CD8-positive, alpha-beta memory T cell (primary cell): ENCODE results near the gene NT5C3B. TPM values are rescaled to one million over a fixed set of nuclear protein-coding genes. Genes with fewer than 3 reads are reported as not detected.
A peak's percentile ranks its signal among the peaks of the same experiment; 100 is the strongest.
"Not testable (repeated sequence)": the region's sequence is repeated elsewhere in the genome, so short reads cannot be mapped to it uniquely, and the experiment has no call there.

Experiments used
- CTCF ChIA-PET: fragments of 350-600 bp; sonication (Branson Sonifier 250); formaldehyde crosslinking; loops from one replicate; lab custom pipeline; 2021; ENCODE audit warnings: antibody characterized with exemption; lab: Charles Lee
- POLR2A ChIA-PET: fragments of 350-600 bp; sonication (Branson Sonifier 250); formaldehyde crosslinking; loops from one replicate; lab custom pipeline; 2021; ENCODE audit warnings: antibody characterized with exemption; lab: Charles Lee
- DNase-seq, 5 donors: peaks; one replicate each; pipeline versions ENCODE4 v3.0.0 to v3.0.0-alpha.2; 2020 to 2022; ENCODE audit warnings: mixed read lengths in 1 of 5
- H3K27ac ChIP-seq: one replicate; pipeline ENCODE4 v1.7.0; 2013; ENCODE audit warnings: low read depth, mild to moderate bottlenecking, low read length, moderate library complexity
- H3K27me3 ChIP-seq: 2 replicates; pipeline ENCODE4 v1.7.0; 2013; ENCODE audit warnings: low read length, mild to moderate bottlenecking; ENCODE audit not compliant: insufficient read depth, poor library complexity, severe bottlenecking
- H3K36me3 ChIP-seq: 2 replicates; pipeline ENCODE4 v1.7.0; 2013; ENCODE audit warnings: mild to moderate bottlenecking, low read length, moderate library complexity; ENCODE audit not compliant: insufficient read depth
- H3K4me1 ChIP-seq: 2 replicates; pipeline ENCODE4 v1.7.0; 2013; ENCODE audit warnings: mild to moderate bottlenecking, low read length, moderate library complexity; ENCODE audit not compliant: insufficient read depth
- H3K4me3 ChIP-seq: 2 replicates; pipeline ENCODE4 v1.7.0; 2013; ENCODE audit warnings: mild to moderate bottlenecking, low read length
- H3K9me3 ChIP-seq: 2 replicates; pipeline ENCODE4 v1.7.0; 2013; ENCODE audit warnings: mild to moderate bottlenecking, low read length
- H3K27ac Mint-ChIP-seq, 8 donors: one replicate each; pipeline ENCODE4 v1.8.0; 2020 to 2021; ENCODE audit warnings: mixed read lengths in 8 of 8, mild to moderate bottlenecking in 6 of 8, inconsistent platforms in 3 of 8, moderate library complexity in 3 of 8
- H3K27me3 Mint-ChIP-seq, 2 donors: one replicate each; pipeline ENCODE4 v1.8.0; 2020 to 2021; ENCODE audit warnings: mixed read lengths in 2 of 2, mild to moderate bottlenecking in 1 of 2, moderate library complexity in 1 of 2
- H3K36me3 Mint-ChIP-seq, 3 donors: one replicate each; pipeline ENCODE4 v1.8.0; 2020 to 2021; ENCODE audit warnings: mixed read lengths in 3 of 3, inconsistent platforms in 1 of 3, mild to moderate bottlenecking in 1 of 3
- H3K4me1 Mint-ChIP-seq, 3 donors: one replicate each; pipeline ENCODE4 v1.8.0; 2020 to 2021; ENCODE audit warnings: mixed read lengths in 3 of 3, inconsistent platforms in 1 of 3, mild to moderate bottlenecking in 1 of 3
- H3K4me3 Mint-ChIP-seq, 7 donors: one replicate each; pipeline ENCODE4 v1.8.0; 2020 to 2021; ENCODE audit warnings: mixed read lengths in 7 of 7, mild to moderate bottlenecking in 6 of 7, moderate library complexity in 4 of 7, inconsistent platforms in 2 of 7
- H3K9me3 Mint-ChIP-seq, 5 donors: one replicate each; pipeline ENCODE4 v1.8.0; 2020 to 2022; ENCODE audit warnings: mixed read lengths in 5 of 5, mild to moderate bottlenecking in 3 of 5, moderate library complexity in 2 of 5, inconsistent platforms in 1 of 5
- polyA plus RNA-seq: library from polyadenylated mRNA; unstranded; fragments of 300-500 nt; fragmentation: Illumina TruSeq; gene quantifications from one replicate; pipeline ENCODE4 v1.2.3, GENCODE V29; 2021
- total RNA-seq, 2 experiments: library from RNA; stranded (reverse); gene quantifications; one replicate each; pipeline ENCODE4 v1.2.3, GENCODE V29; 2021

The NT5C3B gene
- total and polyA plus RNA-seq, 3 experiments from 2014 or later: 45.0 to 50.2 (median 48.5) TPM

DNA sequence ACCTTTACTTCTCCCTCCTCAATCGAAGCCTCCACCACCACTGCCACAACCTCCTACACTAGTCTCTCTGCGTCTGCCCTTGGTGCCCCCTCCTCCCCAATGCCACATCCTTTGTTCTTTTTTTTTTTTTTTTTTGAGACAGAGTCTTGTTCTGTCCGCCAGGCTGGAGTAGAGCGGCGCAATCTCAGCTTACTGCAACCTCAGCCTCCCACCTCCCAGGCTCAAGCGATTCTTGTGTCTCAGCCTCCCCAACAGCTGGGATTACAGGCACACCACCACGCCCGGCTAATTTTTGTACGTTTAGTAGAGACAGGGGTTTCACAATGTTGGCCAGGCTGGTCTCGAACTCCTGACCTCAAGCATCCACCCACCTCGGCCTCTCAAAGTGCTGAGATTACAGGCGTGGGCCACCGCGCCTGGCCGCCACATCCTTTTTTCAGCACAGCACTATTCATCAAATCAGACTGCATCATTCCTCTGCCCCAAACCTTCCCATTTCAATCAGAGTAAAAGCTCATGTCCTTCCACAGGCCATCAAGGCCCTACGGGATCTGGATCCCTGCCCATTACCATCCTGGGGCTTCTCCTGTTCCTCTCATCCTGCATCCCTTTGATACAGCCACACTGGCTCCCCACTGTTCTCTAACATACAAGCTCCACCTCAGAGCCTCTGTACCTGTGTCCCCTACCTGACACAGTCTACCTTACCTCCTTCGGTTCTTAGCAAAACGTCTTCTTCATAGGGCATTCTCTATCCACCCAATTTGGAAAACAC is 27.2 kb upstream of the NT5C3B start:
- peak in 3 of 5 donors; percentile 3 to 32 (median 29) for DNase-seq
- Mint-ChIP-seq H3K4me1 (peaks cover 25 to 39% (median 35%) of the 10 kb centered on the region in 3 donors), H3K27me3 (no peaks in the 10 kb centered on the region), H3K4me3 (no peak overlapping the region), H3K9me3 (no peaks in the 10 kb centered on the region), H3K36me3 (peaks cover 0 to 15% (median 0%) of the 10 kb centered on the region in 3 donors), H3K27ac (no peak overlapping the region)
- no peak overlapping the region for H3K27ac ChIP-seq
- ChIA-PET CTCF (interaction anchor here (2.7 kb wide), 1 partner anchor 52 kb away, joined by 10 read pairs; the partner anchor contains the start of genes FKBP10 and P3H4), POLR2A (interaction anchor here (0.6 to 1.5 kb wide), 4 partner anchors 24 to 103 kb away, joined by 3 to 4 read pairs (median 4); partner anchors contain the start of genes CNP and P3H4)
- H3K9me3 ChIP-seq: no peaks in the 10 kb centered on the region
- peaks cover 4% of the 10 kb centered on the region for H3K36me3 ChIP-seq
- no peaks in the 10 kb centered on the region for H3K27me3 ChIP-seq
- H3K4me1 ChIP-seq: peaks cover 28% of the 10 kb centered on the region
- peak overlapping the region; percentile 94 for H3K4me3 ChIP-seq

DNA sequence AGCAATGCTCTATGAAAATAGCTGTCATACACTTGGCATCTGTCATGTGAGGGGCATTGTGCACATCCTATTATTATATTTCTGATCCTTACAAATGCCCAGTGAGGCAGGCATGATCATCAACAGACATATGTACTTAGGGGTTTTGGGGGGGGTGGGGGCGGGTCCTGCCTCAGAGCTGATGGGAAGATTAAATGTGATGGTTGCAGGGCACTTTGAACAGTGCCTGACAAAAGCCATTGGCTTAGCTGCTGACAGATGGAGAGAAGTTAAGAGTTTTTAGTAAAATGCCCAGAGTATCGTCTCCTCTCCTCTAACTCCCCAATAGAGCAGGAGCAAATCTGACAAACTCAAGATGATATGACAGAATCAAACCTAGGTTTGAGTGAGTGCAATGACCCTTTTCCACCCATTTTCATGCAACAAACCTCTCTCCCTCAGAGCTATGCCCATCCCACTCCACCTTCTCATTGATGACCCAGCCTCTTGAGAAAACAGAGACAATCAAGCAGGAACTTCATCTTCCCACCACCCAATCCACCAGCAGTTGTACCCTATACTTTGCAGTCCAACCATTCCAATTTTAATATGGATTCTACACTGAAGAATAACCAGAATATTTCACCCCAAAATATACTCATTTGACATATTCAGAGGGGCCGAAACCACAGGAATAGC is 24.4 kb upstream of the NT5C3B start:
- Mint-ChIP-seq H3K36me3 (peaks cover 0 to 6% (median 0%) of the 10 kb centered on the region in 3 donors), H3K9me3 (no peaks in the 10 kb centered on the region), H3K27me3 (no peaks in the 10 kb centered on the region), H3K4me1 (peaks cover 29 to 46% (median 35%) of the 10 kb centered on the region in 3 donors), H3K4me3 (peak overlapping the region in 4 of 7 donors; percentile 3 to 48 (median 32)), H3K27ac (peak overlapping the region in 4 of 8 donors; percentile 13 to 64 (median 48))
- POLR2A ChIA-PET: no interaction called here
- Histone ChIP-seq H3K4me3 (no peak overlapping the region), H3K27me3 (no peaks in the 10 kb centered on the region), H3K27ac (no peak overlapping the region), H3K4me1 (peaks cover 28% of the 10 kb centered on the region), H3K36me3 (no peaks in the 10 kb centered on the region), H3K9me3 (no peaks in the 10 kb centered on the region)
- CTCF ChIA-PET: no interaction called here
- no peak for DNase-seq

DNA sequence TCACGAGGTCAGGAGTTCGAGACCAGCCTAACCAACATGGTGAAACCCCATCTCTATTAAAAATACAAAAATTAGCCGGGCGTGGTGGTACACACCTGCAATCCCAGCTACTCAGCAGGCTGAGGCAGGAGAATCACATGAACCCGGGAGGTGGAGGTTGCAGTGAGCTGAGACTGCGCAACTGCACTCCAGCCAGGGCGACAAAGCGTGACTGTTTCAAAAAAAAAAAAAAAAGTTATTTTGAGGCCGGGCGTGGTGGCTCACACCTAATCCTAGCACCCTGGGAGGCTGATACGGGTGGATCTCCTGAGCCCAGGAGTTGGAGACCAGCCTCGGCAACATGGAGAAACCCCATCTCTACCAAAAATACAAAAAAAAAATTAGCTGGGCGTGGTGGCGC is 15.3 kb upstream of the NT5C3B start:
- POLR2A ChIA-PET, H3K27ac ChIP-seq, H3K27me3 ChIP-seq, H3K9me3 Mint-ChIP-seq, H3K4me3 Mint-ChIP-seq, H3K4me3 ChIP-seq, DNase-seq, CTCF ChIA-PET, H3K9me3 ChIP-seq, H3K27me3 Mint-ChIP-seq: not testable (repeated sequence)
- peaks cover 15% of the 10 kb centered on the region for H3K36me3 ChIP-seq
- H3K4me1 ChIP-seq: peaks cover 15% of the 10 kb centered on the region
- peaks cover 5 to 61% (median 7%) of the 10 kb centered on the region in 3 donors for H3K36me3 Mint-ChIP-seq
- H3K27ac Mint-ChIP-seq: peak overlapping the region in 1 of 8 donors; percentile 17
- peaks cover 30 to 56% (median 55%) of the 10 kb centered on the region in 3 donors for H3K4me1 Mint-ChIP-seq

DNA sequence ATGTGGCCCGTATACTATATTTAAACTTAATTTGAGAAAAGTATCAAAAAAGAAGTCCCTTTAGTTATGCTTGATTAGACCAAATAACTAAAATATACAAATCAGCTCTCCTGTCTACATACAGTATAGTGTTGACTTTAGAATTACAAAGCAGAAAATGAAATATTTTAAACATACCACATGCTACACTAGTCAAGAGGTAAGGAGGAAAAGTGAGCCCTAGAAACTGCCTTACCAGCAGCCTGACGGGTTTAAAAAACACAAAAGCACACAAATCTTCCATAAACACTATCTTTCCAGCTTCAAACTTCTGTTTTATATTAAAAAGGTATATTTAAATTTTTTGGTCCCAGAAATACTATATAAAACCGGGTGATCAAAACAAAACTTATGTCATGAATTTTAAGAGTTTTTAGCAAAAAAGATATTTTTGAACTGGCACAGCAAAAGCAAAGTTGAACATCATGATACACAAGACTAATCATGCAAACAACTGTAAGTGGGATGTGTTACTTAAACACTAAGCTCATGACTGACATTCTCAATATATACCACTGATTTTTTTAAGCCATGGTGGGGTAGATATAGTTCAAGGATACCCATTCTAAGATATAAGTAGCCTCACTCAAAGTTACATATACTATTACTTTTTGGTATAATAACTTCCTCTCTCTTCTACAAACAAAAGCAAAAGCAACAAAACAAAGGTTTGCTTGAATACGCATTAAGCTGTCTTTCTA is 13.4 kb upstream of the NT5C3B start:
- H3K4me1 ChIP-seq: peaks cover 15% of the 10 kb centered on the region
- H3K9me3 ChIP-seq: no peaks in the 10 kb centered on the region
- DNase-seq: no peak
- no peaks in the 10 kb centered on the region for H3K27me3 ChIP-seq
- peaks cover 25 to 47% (median 46%) of the 10 kb centered on the region in 3 donors for H3K4me1 Mint-ChIP-seq
- ChIA-PET CTCF (no interaction called here), POLR2A (no interaction called here)
- no peak overlapping the region for H3K4me3 Mint-ChIP-seq
- H3K9me3 Mint-ChIP-seq: no peaks in the 10 kb centered on the region
- H3K4me3 ChIP-seq: no peak overlapping the region
- H3K27me3 Mint-ChIP-seq: no peaks in the 10 kb centered on the region
- H3K36me3 ChIP-seq: peaks cover 9% of the 10 kb centered on the region
- no peak overlapping the region for H3K27ac Mint-ChIP-seq
- H3K36me3 Mint-ChIP-seq: peaks cover 0 to 53% (median 8%) of the 10 kb centered on the region in 3 donors
- no peak overlapping the region for H3K27ac ChIP-seq

DNA sequence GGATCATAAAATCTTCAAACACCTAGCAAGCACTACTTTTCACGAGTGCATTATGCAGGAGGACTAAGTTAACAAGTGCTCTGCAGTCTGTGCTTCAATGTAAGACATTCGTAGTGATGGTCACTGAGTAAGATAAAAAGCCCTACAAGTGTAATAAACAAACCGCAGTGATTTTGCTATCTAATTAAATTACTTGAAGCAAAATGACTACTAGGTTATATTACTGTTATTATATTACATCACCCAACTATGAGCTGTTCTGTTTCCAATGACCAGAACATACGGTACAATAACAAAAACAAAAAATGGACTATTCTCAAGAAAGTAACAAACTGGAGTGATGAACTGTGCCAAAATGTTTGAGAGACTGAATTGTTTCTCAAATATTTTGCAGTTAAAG is 12.8 kb upstream of the NT5C3B start:
- Histone ChIP-seq H3K36me3 (peaks cover 3% of the 10 kb centered on the region), H3K27me3 (no peaks in the 10 kb centered on the region), H3K27ac (no peak overlapping the region), H3K4me1 (peaks cover 15% of the 10 kb centered on the region), H3K9me3 (no peaks in the 10 kb centered on the region), H3K4me3 (no peak overlapping the region)
- CTCF ChIA-PET: no interaction called here
- POLR2A ChIA-PET: interaction anchor here (1.5 kb wide), 1 partner anchor 16 kb away, joined by 3 read pairs; the partner anchor contains the start of gene KLHL11
- DNase-seq: no peak
- Mint-ChIP-seq H3K27me3 (no peaks in the 10 kb centered on the region), H3K4me3 (no peak overlapping the region), H3K36me3 (peaks cover 0 to 47% (median 8%) of the 10 kb centered on the region in 3 donors), H3K27ac (no peak overlapping the region), H3K4me1 (peaks cover 25 to 41% (median 40%) of the 10 kb centered on the region in 3 donors), H3K9me3 (no peaks in the 10 kb centered on the region)

DNA sequence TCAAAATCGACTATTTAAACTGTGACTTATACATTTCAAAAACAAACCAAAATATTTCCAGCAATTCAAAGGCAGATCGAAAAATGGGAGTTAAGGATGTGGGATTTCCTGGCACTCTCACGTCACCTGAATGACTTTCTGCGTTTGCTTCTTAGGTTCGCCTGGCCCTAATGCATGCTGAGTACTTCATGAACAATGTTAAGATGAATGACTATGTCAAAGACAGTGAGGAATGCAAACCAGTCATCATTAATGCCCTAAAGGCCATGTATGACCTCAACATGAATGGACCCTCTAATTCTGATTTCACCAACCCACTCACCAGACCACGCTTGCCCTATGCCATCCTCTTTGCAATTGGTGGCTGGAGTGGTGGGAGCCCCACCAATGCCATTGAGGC is 8.9 kb upstream of the NT5C3B start:
- POLR2A ChIA-PET: no interaction called here

DNA sequence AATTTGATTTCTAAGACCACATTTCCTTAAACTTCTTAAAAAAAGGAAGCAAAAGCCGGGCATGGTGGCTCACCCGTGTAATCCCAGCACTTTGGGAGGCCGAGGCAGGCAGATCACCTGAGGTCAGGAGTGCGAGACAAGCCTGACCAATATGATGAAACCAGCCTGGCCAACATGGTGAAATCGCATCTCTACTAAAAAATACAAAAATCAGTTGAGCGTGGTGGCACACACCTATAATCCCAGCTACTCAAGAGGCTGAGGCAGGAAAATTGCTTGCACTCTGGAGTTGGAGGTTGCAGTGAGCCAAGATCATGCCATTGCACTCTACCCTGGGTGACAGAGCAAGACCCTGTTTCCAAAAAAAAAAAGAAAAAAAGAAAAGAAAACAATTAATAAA is 4.7 kb upstream of the NT5C3B start:
- H3K27ac Mint-ChIP-seq: peak overlapping the region in 1 of 8 donors; percentile 54
- H3K9me3 ChIP-seq, H3K4me3 Mint-ChIP-seq, H3K27ac ChIP-seq, H3K4me1 ChIP-seq, H3K36me3 ChIP-seq, DNase-seq, H3K9me3 Mint-ChIP-seq, H3K27me3 Mint-ChIP-seq, H3K27me3 ChIP-seq, H3K36me3 Mint-ChIP-seq, CTCF ChIA-PET, H3K4me1 Mint-ChIP-seq, H3K4me3 ChIP-seq: not testable (repeated sequence)
- POLR2A ChIA-PET: interaction anchor here (0.7 kb wide), 1 partner anchor 78 kb away, joined by 3 read pairs; no protein-coding TSS in a partner anchor

More for the DNA sequence above, 8.9 kb upstream of the NT5C3B start:
- Mint-ChIP-seq H3K27me3 (peaks cover 0 to under 1% of the 10 kb centered on the region in 2 donors), H3K4me1 (peaks cover 5 to 17% (median 14%) of the 10 kb centered on the region in 3 donors), H3K9me3 (no peaks in the 10 kb centered on the region), H3K27ac (no peak overlapping the region), H3K4me3 (no peak overlapping the region), H3K36me3 (peaks cover 0 to 22% (median 6%) of the 10 kb centered on the region in 3 donors)
- no peak for DNase-seq
- H3K9me3 ChIP-seq: no peaks in the 10 kb centered on the region
- H3K4me1 ChIP-seq: peaks cover 4% of the 10 kb centered on the region
- no peak overlapping the region for H3K27ac ChIP-seq
- CTCF ChIA-PET: no interaction called here
- H3K36me3 ChIP-seq: no peaks in the 10 kb centered on the region
- no peak overlapping the region for H3K4me3 ChIP-seq
- no peaks in the 10 kb centered on the region for H3K27me3 ChIP-seq
